IMR-90 (cell line): ENCODE results near the gene EIF4E3. TPM values are rescaled to one million over a fixed set of nuclear protein-coding genes. Genes with fewer than 3 reads are reported as not detected.

Experiments used
- ATAC-seq: fragments of 200-7000 bp; cut with Tn5 transposase; 2 replicates; pipeline ENCODE4 v1.9.1; 2020; ENCODE audit warnings: low read depth, mild to moderate bottlenecking, moderate library complexity
- BruUV-seq: library from RNA; stranded (reverse); fragments of 400-500 nt; replicated peaks from 2 replicates; lab custom pipeline; 2021; lab: Mats Ljungman, UMichigan
- CTCF ChIA-PET: fragments of 300-600 bp; formaldehyde crosslinking; extraction: SDS; loops from one replicate; lab custom pipeline; 2021; ENCODE audit warnings: antibody characterized with exemption; lab: Yijun Ruan, JAX
- POLR2A ChIA-PET: fragments of 300-600 bp; sonication (Branson Sonifier 250); formaldehyde crosslinking; loops from one replicate; lab custom pipeline; 2022; ENCODE audit warnings: antibody characterized with exemption; ENCODE audit not compliant: unreplicated experiment; lab: Charles Lee
- DNase-seq: peaks from one replicate; pipeline ENCODE4 v3.0.0; 2013
- H2AFZ ChIP-seq: replicated peaks from 2 replicates; pipeline ENCODE3; 2013; ENCODE audit warnings: low read length, mild to moderate bottlenecking; ENCODE audit not compliant: poor library complexity
- H2AK5ac ChIP-seq: 2 replicates; pipeline ENCODE4 v1.6.1; 2013; ENCODE audit warnings: low read depth, low read length, inconsistent platforms
- H2AK9ac ChIP-seq: replicated peaks from 2 replicates; pipeline ENCODE3; 2013; ENCODE audit warnings: mild to moderate bottlenecking, low read depth, low read length, moderate library complexity; ENCODE audit not compliant: poor library complexity
- H2BK120ac ChIP-seq: 2 replicates; pipeline ENCODE4 v1.6.1; 2013; ENCODE audit warnings: low read depth, low read length, inconsistent platforms
- H2BK15ac ChIP-seq: 3 replicates; pipeline ENCODE4 v1.6.1; 2013; ENCODE audit warnings: low read depth, low read length, inconsistent platforms
- H2BK20ac ChIP-seq: 2 replicates; pipeline ENCODE4 v1.6.1; 2013; ENCODE audit warnings: low read depth, mild to moderate bottlenecking, inconsistent platforms, low read length, moderate library complexity
- H2BK5ac ChIP-seq: 2 replicates; pipeline ENCODE4 v1.6.1; 2013; ENCODE audit warnings: mild to moderate bottlenecking, low read depth, low read length, inconsistent platforms; ENCODE audit not compliant: poor library complexity, severe bottlenecking
- H3K14ac ChIP-seq: replicated peaks from 2 replicates; pipeline ENCODE4 v1.6.1; 2013; ENCODE audit warnings: low read depth, low read length, inconsistent platforms
- H3K18ac ChIP-seq: 2 replicates; pipeline ENCODE4 v1.6.1; 2013; ENCODE audit warnings: low read depth, low read length, control low read depth
- H3K23ac ChIP-seq: 2 replicates; pipeline ENCODE4 v1.6.1; 2013; ENCODE audit warnings: low read depth, low read length, inconsistent platforms
- H3K27ac ChIP-seq: 2 replicates; pipeline ENCODE4 v1.5.1; 2013; ENCODE audit warnings: mild to moderate bottlenecking, control low read depth, low read length; ENCODE audit not compliant: insufficient read depth
- H3K27me3 ChIP-seq: 2 replicates; pipeline ENCODE4 v1.6.1; 2013; ENCODE audit warnings: low read length; ENCODE audit not compliant: control insufficient read depth, insufficient read depth
- H3K36me3 ChIP-seq: 2 replicates; pipeline ENCODE4 v1.6.1; 2013; ENCODE audit warnings: low read length, mixed read lengths; ENCODE audit not compliant: control insufficient read depth, insufficient read depth
- H3K4ac ChIP-seq: 2 replicates; pipeline ENCODE4 v1.6.1; 2013; ENCODE audit warnings: low read depth, low read length, inconsistent platforms
- H3K4me1 ChIP-seq: 2 replicates; pipeline ENCODE4 v1.6.1; 2013; ENCODE audit warnings: low read length, mixed read lengths; ENCODE audit not compliant: control insufficient read depth, insufficient read depth
- H3K4me2 ChIP-seq: 2 replicates; pipeline ENCODE4 v1.6.1; 2013; ENCODE audit warnings: low read depth, mild to moderate bottlenecking, control low read depth, low read length, moderate library complexity
- H3K4me3 ChIP-seq: 2 replicates; pipeline ENCODE4 v1.5.1; 2013; ENCODE audit warnings: low read depth, mild to moderate bottlenecking, control low read depth, low read length, moderate library complexity; ENCODE audit not compliant: insufficient read depth
- H3K56ac ChIP-seq: 2 replicates; pipeline ENCODE4 v1.6.1; 2013; ENCODE audit warnings: low read length, inconsistent platforms; ENCODE audit not compliant: insufficient read depth; ENCODE audit errors: extremely low read depth
- H3K79me1 ChIP-seq, 2 experiments: 2 replicates each; pipeline ENCODE4 v1.6.1; 2013; ENCODE audit warnings: low read length in 2 of 2, inconsistent platforms in 1 of 2, low read depth in 1 of 2
- H3K9ac ChIP-seq: 2 replicates; pipeline ENCODE4 v1.6.1; 2013; ENCODE audit warnings: low read depth, low read length, control low read depth
- H3K9me1 ChIP-seq: 2 replicates; pipeline ENCODE4 v1.6.1; 2013; ENCODE audit warnings: low read length, inconsistent platforms; ENCODE audit not compliant: insufficient read depth
- H3K9me3 ChIP-seq: 2 replicates; pipeline ENCODE4 v1.6.1; 2013; ENCODE audit warnings: low read length; ENCODE audit not compliant: control insufficient read depth, insufficient read depth
- H4K20me1 ChIP-seq: 2 replicates; pipeline ENCODE4 v1.6.1; 2013; ENCODE audit warnings: low read length, inconsistent platforms; ENCODE audit not compliant: insufficient read depth
- H4K5ac ChIP-seq: 2 replicates; pipeline ENCODE4 v1.6.1; 2013; ENCODE audit warnings: mild to moderate bottlenecking, low read depth, low read length, control low read depth
- H4K8ac ChIP-seq, 2 experiments: 2 replicates each; pipeline ENCODE4 v1.6.1; 2013; ENCODE audit warnings: low read depth in 2 of 2, low read length in 2 of 2, control low read depth in 1 of 2, inconsistent platforms in 1 of 2
- H4K91ac ChIP-seq: 2 replicates; pipeline ENCODE4 v1.6.1; 2013; ENCODE audit warnings: low read depth, low read length, inconsistent platforms; ENCODE audit not compliant: insufficient read depth
- BHLHE40 ChIP-seq: fragments of 150-350 bp; IDR thresholded peaks from 2 replicates; pipeline ENCODE4 v1.6.1; 2016; ENCODE audit warnings: mild to moderate bottlenecking, low read depth, low read length
- CEBPB ChIP-seq: IDR thresholded peaks from 2 replicates; pipeline ENCODE4 v1.6.1; 2012; ENCODE audit warnings: low read depth, low read length, improper control_type of control experiment
- CHD1 ChIP-seq: IDR thresholded peaks from 2 replicates; pipeline ENCODE4 v1.6.1; 2012; ENCODE audit warnings: low read depth, low read length, improper control_type of control experiment
- FOS ChIP-seq: fragments of 150-350 bp; IDR thresholded peaks from 2 replicates; pipeline ENCODE4 v1.6.1; 2016; ENCODE audit warnings: low read depth, low read length
- MAZ ChIP-seq: IDR thresholded peaks from 2 replicates; pipeline ENCODE4 v1.6.1; 2012; ENCODE audit warnings: low read depth, mild to moderate bottlenecking, low read length, improper control_type of control experiment, moderate library complexity, borderline replicate concordance
- MXI1 ChIP-seq: IDR thresholded peaks from 2 replicates; pipeline ENCODE4 v1.6.1; 2012; ENCODE audit warnings: low read depth, mild to moderate bottlenecking, low read length, moderate library complexity, borderline replicate concordance
- NFE2L2 ChIP-seq: fragments of 150-350 bp; IDR thresholded peaks from 2 replicates; pipeline ENCODE4 v1.6.1; 2016; ENCODE audit warnings: low read depth, mild to moderate bottlenecking, low read length
- POLR2A ChIP-seq: IDR thresholded peaks from 2 replicates; pipeline ENCODE4 v1.6.1; 2012; ENCODE audit warnings: mild to moderate bottlenecking, low read depth, low read length
- RAD21 ChIP-seq: IDR thresholded peaks from 2 replicates; pipeline ENCODE4 v1.6.1; 2012; ENCODE audit warnings: low read length, improper control_type of control experiment
- RCOR1 ChIP-seq: IDR thresholded peaks from 2 replicates; pipeline ENCODE4 v1.6.1; 2012; ENCODE audit warnings: mild to moderate bottlenecking, low read length, improper control_type of control experiment; ENCODE audit not compliant: insufficient replicate concordance
- RFX5 ChIP-seq: IDR thresholded peaks from 2 replicates; pipeline ENCODE4 v1.8.0; 2012; ENCODE audit warnings: low read depth, mild to moderate bottlenecking, low read length, moderate library complexity
- SMC3 ChIP-seq: fragments of 150-350 bp; IDR thresholded peaks from 2 replicates; pipeline ENCODE4 v1.6.1; 2016; ENCODE audit warnings: low read depth, mild to moderate bottlenecking, antibody characterized with exemption, low read length, moderate library complexity
- WGBS, 2 experiments: methylation state at CpG; one replicate each; pipeline versions ENCODE4 v1.1.5 to v1.1.7; 2013; ENCODE audit warnings: missing lambda C conversion rate in 2 of 2; ENCODE audit not compliant: insufficient read length in 1 of 2; ENCODE audit errors: extremely low coverage in 2 of 2; 5-methylcytosine and 5-hydroxymethylcytosine counted together
- dilution Hi-C: fragments of 300-500 bp; cut with HindIII; formaldehyde crosslinking; loops from one replicate; pipeline ENCODE4 v1.14.3; 2018; ENCODE audit warnings: low sequenced_read_pairs; ENCODE audit not compliant: unreplicated experiment
- in situ Hi-C: fragments of 300-500 bp; cut with MboI; formaldehyde crosslinking; loops from 3 replicates; pipeline ENCODE4 v1.14.3; 2019; ENCODE audit warnings: low sequenced_read_pairs, inconsistent platforms, mixed read lengths
- intact Hi-C: fragments of 100-400 bp; cut with micrococcal nuclease; formaldehyde crosslinking; loops from 2 replicates; pipeline ENCODE4 v1.10.0; 2022
- polyA plus RNA-seq, 3 experiments: library from polyadenylated mRNA; depleted of rRNA; stranded (reverse); fragments of >200 nt; gene quantifications; 2 replicates each; pipeline ENCODE4 v1.2.3, GENCODE V29; 2012; ENCODE audit warnings: low replicate concordance in 1 of 3
- total RNA-seq: library from RNA; depleted of rRNA; stranded (reverse); fragments of >200 nt; gene quantifications from 2 replicates; pipeline ENCODE4 v1.2.3, GENCODE V29; 2012
- TF ChIP-seq, protein P1 (sequence below): conservative IDR thresholded peaks from 2 replicates; pipeline ENCODE4 v1.5.1; 2012; ENCODE audit warnings: mild to moderate bottlenecking, low read depth, low read length, improper control_type of control experiment
- TF ChIP-seq, protein P2 (sequence below): fragments of 150-350 bp; IDR thresholded peaks from 2 replicates; pipeline ENCODE4 v1.6.1; 2016; ENCODE audit warnings: low read depth, mild to moderate bottlenecking, low read length, moderate library complexity, borderline replicate concordance
- TF ChIP-seq, protein P3 (sequence below): fragments of 150-350 bp; IDR thresholded peaks from 2 replicates; pipeline ENCODE4 v1.6.1; 2017; ENCODE audit warnings: mild to moderate bottlenecking, antibody characterized with exemption, low read length, low read depth

The EIF4E3 gene
- total and polyA plus RNA-seq, 2 of the 4 experiments (the other 2 are of a cell fraction): 0.72 to 1.1 TPM

DNA sequence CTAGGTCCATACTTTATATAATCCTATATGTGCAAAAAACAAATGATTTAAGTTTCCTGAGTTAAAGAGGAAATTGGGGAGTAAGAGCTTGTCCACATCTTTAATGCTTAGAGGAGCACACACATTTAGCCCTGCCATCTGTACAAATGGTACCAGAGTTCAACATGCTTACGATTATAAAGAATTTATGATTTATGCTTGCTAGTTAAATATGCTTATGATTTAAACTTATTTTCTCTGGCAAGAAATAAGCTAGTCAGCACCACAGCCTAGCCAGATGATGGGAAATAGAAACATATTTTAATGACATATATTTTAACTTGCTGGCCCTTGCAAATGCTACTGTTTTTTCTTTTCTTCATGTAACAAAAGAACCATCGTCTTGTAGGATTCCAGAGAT is 48.3 kb downstream of the EIF4E3 start:
- Histone ChIP-seq H3K9me3 (no peaks in the 10 kb centered on the region), H3K27ac (no peak overlapping the region), H3K9ac (no peak overlapping the region), H3K79me1 (no peaks in the 10 kb centered on the region), H2BK120ac (no peak overlapping the region), H2AK9ac (no peak overlapping the region), H3K4ac (no peak overlapping the region), H3K18ac (no peak overlapping the region), H3K4me3 (no peak overlapping the region), H4K20me1 (no peaks in the 10 kb centered on the region), H4K8ac (no peak overlapping the region), H3K56ac (no peak overlapping the region), H2AFZ (no peak overlapping the region), H3K36me3 (no peaks in the 10 kb centered on the region), H2BK5ac (no peak overlapping the region), H3K9me1 (no peaks in the 10 kb centered on the region; the same call in 1 of the 2 replicates), H3K23ac (no peak overlapping the region), H4K91ac (no peak overlapping the region), H2BK20ac (no peak overlapping the region), H3K4me2 (no peak overlapping the region), H2BK15ac (no peak overlapping the region), H3K27me3 (no peaks in the 10 kb centered on the region), H2AK5ac (no peak overlapping the region), H3K4me1 (peaks cover 7% of the 10 kb centered on the region), H4K5ac (no peak overlapping the region), H3K14ac (no peak overlapping the region)
- in situ Hi-C loops (no loop called here), dilution Hi-C loops (no loop called here), intact Hi-C loops (no loop called here)
- TF ChIP-seq, protein P1, sequence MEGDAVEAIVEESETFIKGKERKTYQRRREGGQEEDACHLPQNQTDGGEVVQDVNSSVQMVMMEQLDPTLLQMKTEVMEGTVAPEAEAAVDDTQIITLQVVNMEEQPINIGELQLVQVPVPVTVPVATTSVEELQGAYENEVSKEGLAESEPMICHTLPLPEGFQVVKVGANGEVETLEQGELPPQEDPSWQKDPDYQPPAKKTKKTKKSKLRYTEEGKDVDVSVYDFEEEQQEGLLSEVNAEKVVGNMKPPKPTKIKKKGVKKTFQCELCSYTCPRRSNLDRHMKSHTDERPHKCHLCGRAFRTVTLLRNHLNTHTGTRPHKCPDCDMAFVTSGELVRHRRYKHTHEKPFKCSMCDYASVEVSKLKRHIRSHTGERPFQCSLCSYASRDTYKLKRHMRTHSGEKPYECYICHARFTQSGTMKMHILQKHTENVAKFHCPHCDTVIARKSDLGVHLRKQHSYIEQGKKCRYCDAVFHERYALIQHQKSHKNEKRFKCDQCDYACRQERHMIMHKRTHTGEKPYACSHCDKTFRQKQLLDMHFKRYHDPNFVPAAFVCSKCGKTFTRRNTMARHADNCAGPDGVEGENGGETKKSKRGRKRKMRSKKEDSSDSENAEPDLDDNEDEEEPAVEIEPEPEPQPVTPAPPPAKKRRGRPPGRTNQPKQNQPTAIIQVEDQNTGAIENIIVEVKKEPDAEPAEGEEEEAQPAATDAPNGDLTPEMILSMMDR: no peak
- no peak for TF ChIP-seq MXI1
- TF ChIP-seq MAZ: no peak
- no peak for TF ChIP-seq NFE2L2
- TF ChIP-seq FOS: no peak
- no peak for TF ChIP-seq SMC3
- TF ChIP-seq CHD1: no peak
- no peak for TF ChIP-seq POLR2A
- TF ChIP-seq RFX5: no peak
- TF ChIP-seq, protein P2, sequence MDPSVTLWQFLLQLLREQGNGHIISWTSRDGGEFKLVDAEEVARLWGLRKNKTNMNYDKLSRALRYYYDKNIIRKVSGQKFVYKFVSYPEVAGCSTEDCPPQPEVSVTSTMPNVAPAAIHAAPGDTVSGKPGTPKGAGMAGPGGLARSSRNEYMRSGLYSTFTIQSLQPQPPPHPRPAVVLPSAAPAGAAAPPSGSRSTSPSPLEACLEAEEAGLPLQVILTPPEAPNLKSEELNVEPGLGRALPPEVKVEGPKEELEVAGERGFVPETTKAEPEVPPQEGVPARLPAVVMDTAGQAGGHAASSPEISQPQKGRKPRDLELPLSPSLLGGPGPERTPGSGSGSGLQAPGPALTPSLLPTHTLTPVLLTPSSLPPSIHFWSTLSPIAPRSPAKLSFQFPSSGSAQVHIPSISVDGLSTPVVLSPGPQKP: no peak
- TF ChIP-seq BHLHE40: no peak
- no peak for TF ChIP-seq CEBPB
- TF ChIP-seq RCOR1: no peak
- TF ChIP-seq RAD21: no peak
- TF ChIP-seq, protein P3, sequence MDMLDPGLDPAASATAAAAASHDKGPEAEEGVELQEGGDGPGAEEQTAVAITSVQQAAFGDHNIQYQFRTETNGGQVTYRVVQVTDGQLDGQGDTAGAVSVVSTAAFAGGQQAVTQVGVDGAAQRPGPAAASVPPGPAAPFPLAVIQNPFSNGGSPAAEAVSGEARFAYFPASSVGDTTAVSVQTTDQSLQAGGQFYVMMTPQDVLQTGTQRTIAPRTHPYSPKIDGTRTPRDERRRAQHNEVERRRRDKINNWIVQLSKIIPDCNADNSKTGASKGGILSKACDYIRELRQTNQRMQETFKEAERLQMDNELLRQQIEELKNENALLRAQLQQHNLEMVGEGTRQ: no peak
- ChIA-PET POLR2A (no interaction called here), CTCF (no interaction called here)
- no peak for ATAC-seq
- no CpG with 5 or more reads among the region's 2 CpGs for WGBS, 2 experiments
- no peak for DNase-seq
- BruUV-seq: no TSS peak
